IPS-20b (cell line): Measurements from ENCODE around the gene TEAD1.

Experiments
- H3K27ac ChIP-seq: one replicate; pipeline ENCODE4 v1.5.1; 2013; ENCODE audit warnings: low read length
- H3K27me3 ChIP-seq: 2 replicates; pipeline ENCODE4 v1.6.1; 2013; ENCODE audit warnings: mild to moderate bottlenecking, low read length, inconsistent platforms; ENCODE audit not compliant: insufficient read depth
- H3K36me3 ChIP-seq: 2 replicates; pipeline ENCODE4 v1.6.1; 2013; ENCODE audit warnings: low read depth, mild to moderate bottlenecking, inconsistent platforms, low read length, moderate library complexity; ENCODE audit not compliant: insufficient read depth
- H3K4me1 ChIP-seq: 2 replicates; pipeline ENCODE4 v1.6.1; 2013; ENCODE audit warnings: mild to moderate bottlenecking, control low read depth, inconsistent platforms, low read length, moderate library complexity; ENCODE audit not compliant: insufficient read depth
- H3K4me3 ChIP-seq: 2 replicates; pipeline ENCODE4 v1.5.1; 2013; ENCODE audit warnings: mild to moderate bottlenecking, low read length, inconsistent platforms
- H3K9ac ChIP-seq: 2 replicates; pipeline ENCODE4 v1.6.1; 2013; ENCODE audit warnings: low read depth, mild to moderate bottlenecking, inconsistent platforms, low read length, moderate library complexity
- H3K9me3 ChIP-seq: 2 replicates; pipeline ENCODE4 v1.6.1; 2013; ENCODE audit warnings: mild to moderate bottlenecking, low read depth, low read length, inconsistent platforms; ENCODE audit not compliant: insufficient read depth

Gene TEAD1

GRCh38 chr11:12840871-12841660, 166.8 kb downstream of the TEAD1 start:
- Histone ChIP-seq H3K27ac (no peak overlapping the region), H3K4me1 (peaks cover 50% of the 10 kb centered on the region)

GRCh38 chr11:12841946-12842630, 167.9 kb downstream of the TEAD1 start:
- H3K27ac ChIP-seq = no peak overlapping the region
- no peak overlapping the region for H3K4me3 ChIP-seq
- peaks cover 57% of the 10 kb centered on the region for H3K4me1 ChIP-seq
- H3K9me3 ChIP-seq = no peaks in the 10 kb centered on the region
- no peaks in the 10 kb centered on the region for H3K27me3 ChIP-seq
- no peaks in the 10 kb centered on the region for H3K36me3 ChIP-seq
- no peak overlapping the region for H3K9ac ChIP-seq

More at GRCh38 chr11:12840871-12841660, 166.8 kb downstream of the TEAD1 start:
- no peaks in the 10 kb centered on the region for H3K27me3 ChIP-seq
- H3K4me3 ChIP-seq = no peak overlapping the region
- H3K9ac ChIP-seq = no peak overlapping the region; the same call in 1 of the 2 replicates
- no peaks in the 10 kb centered on the region for H3K9me3 ChIP-seq
- H3K36me3 ChIP-seq = no peaks in the 10 kb centered on the region

GRCh38 chr11:12842933-12843636, 168.9 kb downstream of the TEAD1 start:
- Histone ChIP-seq H3K4me3 (no peak overlapping the region), H3K36me3 (no peaks in the 10 kb centered on the region), H3K27me3 (no peaks in the 10 kb centered on the region), H3K4me1 (peaks cover 57% of the 10 kb centered on the region), H3K27ac (peak overlapping the region; percentile 18), H3K9me3 (no peaks in the 10 kb centered on the region), H3K9ac (no peak overlapping the region)

- H3K36me3 ChIP-seq = no peaks in the 10 kb centered on the region
- H3K9me3 ChIP-seq = no peaks in the 10 kb centered on the region
- H3K4me1 ChIP-seq = peaks cover 57% of the 10 kb centered on the region
- no peak overlapping the region for H3K4me3 ChIP-seq
- H3K27ac ChIP-seq = peak overlapping the region; percentile 60
- H3K9ac ChIP-seq = peak overlapping the region; percentile 44; the same call in 1 of the 2 replicates
- H3K27me3 ChIP-seq = no peaks in the 10 kb centered on the region
Observed at GRCh38 chr11:12845163-12845562, 170.9 kb downstream of the TEAD1 start.

GRCh38 chr11:12845739-12846358, 171.6 kb downstream of the TEAD1 start:
- Histone ChIP-seq H3K9ac (peak overlapping the region; percentile 44; the same call in 1 of the 2 replicates), H3K4me3 (no peak overlapping the region), H3K27ac (peak overlapping the region; percentile 60), H3K36me3 (no peaks in the 10 kb centered on the region), H3K27me3 (no peaks in the 10 kb centered on the region), H3K9me3 (no peaks in the 10 kb centered on the region), H3K4me1 (peaks cover 50% of the 10 kb centered on the region)

GRCh38 chr11:12846786-12847615, 172.8 kb downstream of the TEAD1 start:
- H3K36me3 ChIP-seq = no peaks in the 10 kb centered on the region
- H3K9me3 ChIP-seq = no peaks in the 10 kb centered on the region
- H3K9ac ChIP-seq = peak overlapping the region; percentile 44; the same call in 1 of the 2 replicates
- no peak overlapping the region for H3K27ac ChIP-seq
- no peaks in the 10 kb centered on the region for H3K27me3 ChIP-seq
- no peak overlapping the region for H3K4me3 ChIP-seq
- H3K4me1 ChIP-seq = peaks cover 38% of the 10 kb centered on the region

- H3K9ac ChIP-seq = no peak overlapping the region
- H3K4me3 ChIP-seq = no peak overlapping the region
- no peak overlapping the region for H3K27ac ChIP-seq
- H3K9me3 ChIP-seq = no peaks in the 10 kb centered on the region
- no peaks in the 10 kb centered on the region for H3K27me3 ChIP-seq
- peaks cover 24% of the 10 kb centered on the region for H3K4me1 ChIP-seq
- no peaks in the 10 kb centered on the region for H3K36me3 ChIP-seq
Observed at GRCh38 chr11:12848413-12848812, 174.2 kb downstream of the TEAD1 start.

- no peaks in the 10 kb centered on the region for H3K36me3 ChIP-seq
- no peaks in the 10 kb centered on the region for H3K27me3 ChIP-seq
- no peaks in the 10 kb centered on the region; the same call in 1 of the 2 replicates for H3K4me1 ChIP-seq
- H3K9ac ChIP-seq = no peak overlapping the region
- H3K9me3 ChIP-seq = no peaks in the 10 kb centered on the region
- no peak overlapping the region for H3K4me3 ChIP-seq
- no peak overlapping the region for H3K27ac ChIP-seq
Observed at GRCh38 chr11:12853325-12853651, 179.1 kb downstream of the TEAD1 start.

GRCh38 chr11:12853652-12854296, 179.6 kb downstream of the TEAD1 start:
- Histone ChIP-seq H3K36me3 (no peaks in the 10 kb centered on the region), H3K9me3 (no peaks in the 10 kb centered on the region), H3K27me3 (no peaks in the 10 kb centered on the region), H3K4me3 (no peak overlapping the region), H3K9ac (no peak overlapping the region), H3K27ac (no peak overlapping the region), H3K4me1 (no peaks in the 10 kb centered on the region; the same call in 1 of the 2 replicates)

GRCh38 chr11:12854297-12854661, 180.1 kb downstream of the TEAD1 start:
- Histone ChIP-seq H3K36me3 (no peaks in the 10 kb centered on the region), H3K4me1 (no peaks in the 10 kb centered on the region; the same call in 1 of the 2 replicates), H3K4me3 (no peak overlapping the region), H3K27me3 (no peaks in the 10 kb centered on the region), H3K27ac (no peak overlapping the region), H3K9ac (no peak overlapping the region), H3K9me3 (no peaks in the 10 kb centered on the region)
